Lower lobe of right lung (tissue), 2 donors: ENCODE measurements around the gene OLA1. TPM values are rescaled to one million over a fixed set of nuclear protein-coding genes. Genes with fewer than 3 reads are reported as not detected.

Source experiments
- ATAC-seq, 2 donors: fragments of 200-7000 bp; cut with Tn5 transposase; one replicate each; pipeline ENCODE4 v1.9.1; 2020 to 2022; ENCODE audit warnings: mild to moderate bottlenecking in 2 of 2, moderate library complexity in 2 of 2
- DNase-seq: peaks from one replicate; pipeline ENCODE4 v3.0.0-alpha.2; 2020
- H3K27ac ChIP-seq: fragments of 200-600 bp; one replicate; pipeline ENCODE4 v1.8.0; 2022
- H3K27me3 ChIP-seq: fragments of 200-600 bp; one replicate; pipeline ENCODE4 v1.8.0; 2022; ENCODE audit warnings: low read depth
- H3K36me3 ChIP-seq: fragments of 200-600 bp; one replicate; pipeline ENCODE4 v1.8.0; 2022; ENCODE audit warnings: mild to moderate bottlenecking
- H3K4me1 ChIP-seq: fragments of 200-600 bp; one replicate; pipeline ENCODE4 v1.8.0; 2022
- H3K4me3 ChIP-seq: fragments of 200-600 bp; one replicate; pipeline ENCODE4 v1.8.0; 2022; ENCODE audit warnings: mild to moderate bottlenecking
- H3K9me3 ChIP-seq: fragments of 200-600 bp; one replicate; pipeline ENCODE4 v1.8.0; 2022
- intact Hi-C: fragments of 100-400 bp; cut with DNase I; formaldehyde crosslinking; loops from one replicate; pipeline ENCODE4 v1.11.0; 2022
- total RNA-seq: library from RNA; stranded (reverse); fragmentation: NEBNext Ultra II Directional; extraction: Animal tissue kit (Norgen Biotek cat#: 25700); gene quantifications from one replicate; pipeline ENCODE4 v1.2.1, GENCODE V29; 2021
- TF ChIP-seq, protein P1 (sequence below): fragments of 200-600 bp; IDR thresholded peaks from one replicate; pipeline ENCODE4 v1.8.0; 2022; ENCODE audit warnings: antibody characterized with exemption, mild to moderate bottlenecking
- donor health status: DM: no; HTN: yes; CAD: no; lungs with severe emphysema.

OLA1 gene
- total RNA-seq, 1 donor from 2014 or later = 49.8 TPM

DNA sequence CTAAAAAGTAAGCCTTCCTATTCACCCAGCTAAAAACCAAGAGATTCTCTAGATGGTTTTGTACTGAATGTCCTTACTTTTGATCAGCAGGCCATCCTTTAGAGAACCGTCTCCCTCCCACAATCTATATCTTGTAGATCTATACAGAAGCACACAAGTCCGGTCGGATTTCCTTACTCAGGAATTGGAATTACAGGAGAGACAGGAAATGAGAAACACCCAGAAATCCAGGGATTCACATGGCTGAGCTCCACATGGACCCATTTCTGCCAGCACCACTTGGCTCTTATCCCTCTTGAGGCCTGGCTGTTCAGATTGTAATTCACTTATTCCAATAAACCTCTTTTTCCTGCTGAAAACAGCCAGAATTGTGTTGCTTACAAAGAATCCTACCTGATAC lies 4.5 kb downstream of the OLA1 start:
- no peaks in the 10 kb centered on the region for H3K9me3 ChIP-seq
- no peak for ATAC-seq
- H3K27me3 ChIP-seq = no peaks in the 10 kb centered on the region
- intact Hi-C loops = no loop called here
- H3K36me3 ChIP-seq = peaks cover 8% of the 10 kb centered on the region
- no peak overlapping the region for H3K4me3 ChIP-seq
- DNase-seq = no peak
- TF ChIP-seq, protein P1, sequence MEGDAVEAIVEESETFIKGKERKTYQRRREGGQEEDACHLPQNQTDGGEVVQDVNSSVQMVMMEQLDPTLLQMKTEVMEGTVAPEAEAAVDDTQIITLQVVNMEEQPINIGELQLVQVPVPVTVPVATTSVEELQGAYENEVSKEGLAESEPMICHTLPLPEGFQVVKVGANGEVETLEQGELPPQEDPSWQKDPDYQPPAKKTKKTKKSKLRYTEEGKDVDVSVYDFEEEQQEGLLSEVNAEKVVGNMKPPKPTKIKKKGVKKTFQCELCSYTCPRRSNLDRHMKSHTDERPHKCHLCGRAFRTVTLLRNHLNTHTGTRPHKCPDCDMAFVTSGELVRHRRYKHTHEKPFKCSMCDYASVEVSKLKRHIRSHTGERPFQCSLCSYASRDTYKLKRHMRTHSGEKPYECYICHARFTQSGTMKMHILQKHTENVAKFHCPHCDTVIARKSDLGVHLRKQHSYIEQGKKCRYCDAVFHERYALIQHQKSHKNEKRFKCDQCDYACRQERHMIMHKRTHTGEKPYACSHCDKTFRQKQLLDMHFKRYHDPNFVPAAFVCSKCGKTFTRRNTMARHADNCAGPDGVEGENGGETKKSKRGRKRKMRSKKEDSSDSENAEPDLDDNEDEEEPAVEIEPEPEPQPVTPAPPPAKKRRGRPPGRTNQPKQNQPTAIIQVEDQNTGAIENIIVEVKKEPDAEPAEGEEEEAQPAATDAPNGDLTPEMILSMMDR = no peak
- H3K27ac ChIP-seq = no peak overlapping the region
- peaks cover 13% of the 10 kb centered on the region for H3K4me1 ChIP-seq

DNA sequence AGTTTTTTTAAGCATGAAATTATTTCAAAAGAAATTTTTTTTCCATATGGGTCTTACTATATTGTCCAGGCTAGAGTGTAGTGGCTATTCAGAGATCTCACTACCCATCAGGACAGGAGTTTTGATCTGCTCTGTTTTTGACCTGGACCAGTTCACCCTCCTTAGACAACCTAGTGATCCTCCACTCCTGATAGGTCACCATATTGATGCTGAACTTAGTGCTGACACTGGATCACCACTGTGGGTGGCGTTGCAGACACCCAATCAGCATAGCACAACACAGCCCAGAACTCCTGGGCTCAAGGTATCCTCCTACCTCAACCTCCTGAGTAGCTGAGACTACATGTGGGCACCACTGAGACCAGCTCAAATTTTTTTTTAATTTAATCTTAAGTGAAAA lies 8.2 kb downstream of the OLA1 start:
- ATAC-seq (peak in 1 of 2 donors; percentile 11), DNase-seq (no peak)
- TF ChIP-seq, protein P1 = no peak
- Histone ChIP-seq H3K4me1 (no peaks in the 10 kb centered on the region), H3K27ac (no peak overlapping the region), H3K9me3 (no peaks in the 10 kb centered on the region), H3K4me3 (no peak overlapping the region), H3K27me3 (no peaks in the 10 kb centered on the region), H3K36me3 (no peaks in the 10 kb centered on the region)
- intact Hi-C loops = no loop called here

DNA sequence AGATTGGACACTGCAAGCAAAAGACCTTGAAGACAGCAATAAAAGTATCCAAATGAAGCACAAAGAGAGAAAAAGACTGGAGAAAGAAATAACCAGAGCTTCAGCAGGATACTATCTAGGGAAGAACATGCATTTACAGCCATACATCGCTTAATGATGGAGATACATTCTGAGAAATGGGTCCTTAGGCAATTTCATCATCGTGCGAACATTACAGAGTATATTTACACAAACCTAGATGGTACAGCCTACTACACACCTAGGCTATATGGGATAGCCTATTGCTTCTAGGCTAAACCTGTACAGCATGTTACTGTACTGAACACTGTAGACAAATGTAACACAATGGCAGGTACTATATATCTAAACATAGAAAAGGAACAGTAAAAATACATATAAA lies 11.9 kb downstream of the OLA1 start:
- TF ChIP-seq, protein P1 = no peak
- Histone ChIP-seq H3K27ac (no peak overlapping the region), H3K4me3 (no peak overlapping the region), H3K36me3 (no peaks in the 10 kb centered on the region), H3K4me1 (no peaks in the 10 kb centered on the region), H3K27me3 (no peaks in the 10 kb centered on the region), H3K9me3 (no peaks in the 10 kb centered on the region)
- ATAC-seq (no peak), DNase-seq (no peak)
- intact Hi-C loops = no loop called here

DNA sequence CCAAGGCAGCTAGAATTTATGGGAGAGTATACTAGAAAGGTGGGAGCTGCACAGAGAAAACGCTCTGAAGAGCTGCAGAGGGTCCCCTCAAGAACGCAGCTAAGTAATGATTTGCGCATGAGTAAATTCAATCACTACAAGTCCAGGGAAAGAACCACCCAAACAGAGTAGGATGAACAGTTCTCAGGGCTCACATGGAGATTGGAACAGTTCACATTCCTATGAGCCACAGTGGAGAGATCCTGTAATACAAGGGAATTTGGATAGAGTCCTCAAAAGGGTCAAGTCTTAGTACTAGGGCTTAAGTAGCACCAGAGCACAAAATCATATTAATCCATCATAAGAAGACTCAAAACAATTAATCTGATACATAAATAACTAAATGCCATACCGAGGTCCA lies 12.7 kb downstream of the OLA1 start:
- intact Hi-C loops = no loop called here
- H3K9me3 ChIP-seq = no peaks in the 10 kb centered on the region
- DNase-seq (no peak), ATAC-seq (no peak)
- H3K4me1 ChIP-seq = no peaks in the 10 kb centered on the region
- TF ChIP-seq, protein P1 = no peak
- no peaks in the 10 kb centered on the region for H3K36me3 ChIP-seq
- no peak overlapping the region for H3K4me3 ChIP-seq
- no peak overlapping the region for H3K27ac ChIP-seq
- no peaks in the 10 kb centered on the region for H3K27me3 ChIP-seq

DNA sequence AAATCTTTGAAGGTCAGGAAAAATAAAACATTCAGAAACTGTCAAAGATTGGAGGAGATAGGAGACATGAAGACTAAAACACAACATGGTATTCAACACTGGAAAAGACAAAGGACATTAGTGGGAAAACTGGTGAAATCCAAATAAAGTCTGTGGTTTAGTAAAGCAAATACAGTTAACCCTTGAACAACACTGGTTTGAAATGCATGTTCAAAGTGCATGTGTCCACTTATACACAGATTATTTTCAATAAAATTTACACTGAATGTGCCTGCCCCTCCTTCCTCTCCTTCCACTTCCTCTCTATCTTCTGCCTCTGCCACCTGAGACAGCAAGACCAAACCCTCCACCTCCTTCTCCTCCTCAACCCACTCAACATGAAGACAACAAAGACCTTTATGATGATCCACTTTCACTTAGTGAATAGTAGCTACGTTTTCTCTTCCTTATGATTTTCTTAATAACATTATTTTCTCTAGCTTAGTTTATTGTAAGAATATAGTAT lies 14.5 kb downstream of the OLA1 start:
- TF ChIP-seq, protein P1 = no peak
- no peak for ATAC-seq
- Histone ChIP-seq H3K4me3 (no peak overlapping the region), H3K9me3 (no peaks in the 10 kb centered on the region), H3K4me1 (no peaks in the 10 kb centered on the region), H3K27me3 (no peaks in the 10 kb centered on the region), H3K27ac (no peak overlapping the region), H3K36me3 (peaks cover 4% of the 10 kb centered on the region)
- DNase-seq = no peak
- intact Hi-C loops = no loop called here

DNA sequence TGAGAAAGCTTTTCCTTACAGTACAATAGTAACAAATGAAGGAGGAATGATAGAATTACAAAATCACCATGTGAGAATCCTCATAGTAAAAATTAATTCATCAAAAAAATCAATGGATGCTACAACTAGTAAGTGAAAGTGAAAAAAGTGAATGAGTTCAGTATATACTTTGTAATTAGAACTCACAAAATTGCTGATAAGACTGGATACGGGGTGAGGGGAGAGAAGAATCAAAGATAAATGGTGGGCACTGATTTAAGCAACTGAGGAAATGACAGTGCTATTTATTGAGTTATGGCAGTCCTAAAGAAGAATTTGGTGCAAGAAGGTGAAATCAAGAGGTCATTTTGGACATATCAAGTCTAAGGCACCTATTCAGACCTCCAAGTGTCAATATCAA lies 20.6 kb downstream of the OLA1 start:
- Histone ChIP-seq H3K4me3 (no peak overlapping the region), H3K27ac (no peak overlapping the region), H3K36me3 (peaks cover 18% of the 10 kb centered on the region), H3K9me3 (no peaks in the 10 kb centered on the region), H3K27me3 (no peaks in the 10 kb centered on the region), H3K4me1 (no peaks in the 10 kb centered on the region)
- TF ChIP-seq, protein P1 = no peak
- intact Hi-C loops = no loop called here
- ATAC-seq (no peak), DNase-seq (no peak)
